Thymus (tissue), 11 donors: ENCODE measurements around the gene MPPED2. TPM values are rescaled to one million over a fixed set of nuclear protein-coding genes. Genes with fewer than 3 reads are reported as not detected.

Source experiments
- DNase-seq, 9 donors: peaks; one replicate each; pipeline ENCODE4 v3.0.0-alpha.2; 2013; ENCODE audit warnings: low spot score in 9 of 9, low read depth in 6 of 9, missing footprints in 1 of 9
- H3K27ac ChIP-seq, 2 donors: one replicate each; pipeline ENCODE4 v1.5.1; 2013; ENCODE audit warnings: control low read depth in 1 of 2, low read depth in 1 of 2, low read length in 1 of 2, mild to moderate bottlenecking in 1 of 2, moderate library complexity in 1 of 2
- H3K27me3 ChIP-seq, 2 donors: one replicate each; pipeline ENCODE4 v1.5.1; 2013; ENCODE audit warnings: low read length in 1 of 2; ENCODE audit not compliant: control insufficient read depth in 2 of 2, insufficient read depth in 1 of 2
- H3K36me3 ChIP-seq, 2 donors: one replicate each; pipeline ENCODE4 v1.5.1; 2013; ENCODE audit warnings: low read length in 1 of 2, mild to moderate bottlenecking in 1 of 2, moderate library complexity in 1 of 2; ENCODE audit not compliant: control insufficient read depth in 2 of 2, insufficient read depth in 2 of 2
- H3K4me1 ChIP-seq, 2 donors: one replicate each; pipeline ENCODE4 v1.5.1; 2013; ENCODE audit warnings: low read length in 2 of 2; ENCODE audit not compliant: control insufficient read depth in 2 of 2, insufficient read depth in 2 of 2
- H3K4me3 ChIP-seq, 2 donors: one replicate each; pipeline ENCODE4 v1.5.1; 2013; ENCODE audit warnings: low read length in 2 of 2, control low read depth in 1 of 2, mild to moderate bottlenecking in 1 of 2
- H3K9me3 ChIP-seq, 2 donors: one replicate each; pipeline ENCODE4 v1.5.1; 2013; ENCODE audit warnings: low read length in 1 of 2, mild to moderate bottlenecking in 1 of 2; ENCODE audit not compliant: control insufficient read depth in 2 of 2, insufficient read depth in 1 of 2
- WGBS: extraction: QIAGEN DNeasy Blood & Tissue Kit; methylation state at CpG from one replicate; pipeline ENCODE4 v1.1.7; 2013; 5-methylcytosine and 5-hydroxymethylcytosine counted together
- polyA plus RNA-seq: library from polyadenylated mRNA; stranded (reverse); fragments of 200-250 nt; gene quantifications from one replicate; pipeline ENCODE4 v1.2.3, GENCODE V29; 2013
- total RNA-seq: library from RNA; stranded (reverse); fragments of 120-200 nt; gene quantifications from one replicate; pipeline ENCODE4 v1.2.4, GENCODE V29; 2013
- donor health status: healthy.

Gene MPPED2
- total and polyA plus RNA-seq, 2 donors: 1.1 to 6.2 TPM

- H3K9me3 ChIP-seq: no peaks in the 10 kb centered on the region
- peak in 4 of 9 donors; percentile 2 to 28 (median 8) for DNase-seq
- no peaks in the 10 kb centered on the region for H3K27me3 ChIP-seq
- WGBS: 88% methylated on average over 8 of the region's 8 CpGs
- no peaks in the 10 kb centered on the region for H3K36me3 ChIP-seq
- H3K4me3 ChIP-seq: no peak overlapping the region
- H3K4me1 ChIP-seq: no peaks in the 10 kb centered on the region
- peak overlapping the region in 1 of 2 donors; percentile 68 for H3K27ac ChIP-seq
These were observed 97.7 kb downstream of the MPPED2 start for GRCh38 chr11:30488304-30488998.

DNA sequence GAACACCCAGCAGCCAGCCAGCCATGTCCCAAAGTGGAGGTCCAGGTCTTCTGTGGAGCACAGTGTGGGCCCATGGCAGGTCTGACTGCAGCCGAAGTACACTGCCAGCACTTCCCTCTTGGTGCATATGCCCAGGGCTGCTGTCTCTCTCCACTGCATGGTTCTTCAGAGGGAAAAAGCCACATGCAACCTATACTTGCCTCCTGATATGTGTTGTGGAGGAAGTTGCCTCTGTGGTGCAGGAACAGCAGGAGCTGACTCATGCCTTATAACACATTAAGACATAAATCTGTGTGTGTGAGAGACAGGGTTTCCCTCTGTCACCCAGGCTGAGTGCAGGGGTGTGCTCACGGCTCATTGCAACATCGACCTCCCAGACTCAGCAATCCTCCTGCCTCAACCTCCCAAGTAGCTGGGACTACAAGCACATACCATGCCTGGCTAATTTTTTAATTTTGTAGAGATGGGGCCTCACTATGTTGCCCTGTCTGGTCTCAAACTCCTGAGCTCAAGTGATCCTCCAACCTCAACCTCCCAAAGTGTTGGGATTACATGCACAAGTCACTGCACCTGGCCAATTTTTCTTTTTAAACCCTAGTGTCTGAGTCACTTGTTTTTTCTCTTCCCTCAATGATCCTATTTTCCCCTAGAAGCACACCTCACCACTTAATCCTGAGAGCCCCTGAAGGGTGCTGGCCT, 98.8 kb downstream of the MPPED2 start:
- no peak for DNase-seq
- no peak overlapping the region for H3K27ac ChIP-seq

DNA sequence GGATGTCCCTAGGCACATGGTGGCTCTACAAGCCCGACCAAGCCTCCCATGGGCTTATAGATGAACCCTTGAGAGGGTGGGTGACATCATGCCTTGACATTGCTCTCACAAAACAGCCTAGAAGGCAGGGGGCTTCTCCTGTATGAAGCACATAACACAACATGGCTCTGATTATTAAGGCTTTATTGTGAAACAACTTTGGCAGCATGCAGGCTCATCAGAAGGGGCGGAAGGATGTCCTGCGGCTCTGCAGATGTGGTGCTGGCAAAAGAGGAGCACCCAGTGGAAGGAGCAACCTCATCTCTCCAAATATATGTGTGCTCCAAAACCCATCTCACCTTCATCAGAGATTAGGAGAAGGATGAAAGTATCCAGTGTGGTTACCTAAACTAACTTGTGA, 100.4 kb downstream of the MPPED2 start:
- Histone ChIP-seq H3K36me3 (no peaks in the 10 kb centered on the region), H3K27me3 (no peaks in the 10 kb centered on the region), H3K4me1 (no peaks in the 10 kb centered on the region), H3K27ac (no peak overlapping the region), H3K9me3 (no peaks in the 10 kb centered on the region), H3K4me3 (no peak overlapping the region)
- no peak for DNase-seq
- 92% methylated on average over 3 of the region's 3 CpGs for WGBS

More for the DNA sequence above, 98.8 kb downstream of the MPPED2 start:
- H3K9me3 ChIP-seq: no peaks in the 10 kb centered on the region
- no peak overlapping the region for H3K4me3 ChIP-seq
- no peaks in the 10 kb centered on the region for H3K4me1 ChIP-seq
- no peaks in the 10 kb centered on the region for H3K27me3 ChIP-seq
- H3K36me3 ChIP-seq: no peaks in the 10 kb centered on the region
- 23% methylated on average over 3 of the region's 3 CpGs for WGBS

DNA sequence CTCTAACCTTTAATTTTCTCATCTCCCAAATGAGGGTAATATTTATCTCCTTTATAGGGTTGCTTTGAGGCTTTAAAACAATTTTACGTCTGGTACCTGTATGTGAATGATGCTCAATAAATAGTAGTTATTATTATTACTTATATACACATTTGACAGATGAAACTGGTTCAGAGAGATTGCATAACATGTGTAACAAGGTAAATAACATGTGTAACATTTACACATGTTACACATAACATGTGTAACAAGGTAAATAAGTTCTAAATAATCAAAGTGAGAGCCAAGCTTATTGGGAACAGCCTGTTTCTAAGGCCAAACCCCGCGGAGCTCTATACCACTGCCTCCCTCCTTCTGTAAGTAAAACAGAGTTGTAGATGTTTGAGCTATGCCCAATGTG, 100.9 kb downstream of the MPPED2 start:
- Histone ChIP-seq H3K4me1 (no peaks in the 10 kb centered on the region), H3K27ac (no peak overlapping the region), H3K27me3 (no peaks in the 10 kb centered on the region), H3K4me3 (no peak overlapping the region), H3K36me3 (no peaks in the 10 kb centered on the region), H3K9me3 (no peaks in the 10 kb centered on the region)
- WGBS: 79% methylated on average over 3 of the region's 3 CpGs
- no peak for DNase-seq

DNA sequence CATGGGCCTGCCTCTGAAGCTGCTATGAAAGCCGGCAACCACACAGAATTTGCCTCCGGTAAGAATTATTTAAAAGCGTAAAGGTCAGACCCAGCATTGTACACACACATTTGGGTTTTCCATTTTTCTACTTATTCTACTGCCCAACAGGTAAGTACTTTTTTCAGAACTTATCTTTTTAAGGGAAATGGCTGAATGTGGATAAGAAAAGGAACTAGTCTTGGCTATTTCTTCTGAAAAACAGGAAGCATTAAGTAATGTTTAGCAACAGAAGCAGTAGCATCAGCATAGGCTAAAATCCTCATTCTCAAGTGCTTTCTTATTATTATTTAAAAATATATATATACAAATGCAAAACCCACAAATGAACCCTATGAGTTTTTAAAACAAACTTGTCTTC, 103.1 kb downstream of the MPPED2 start:
- H3K27ac ChIP-seq: no peak overlapping the region
- WGBS: 22% methylated on average over 3 of the region's 3 CpGs
- no peaks in the 10 kb centered on the region for H3K4me1 ChIP-seq
- no peaks in the 10 kb centered on the region for H3K36me3 ChIP-seq
- H3K4me3 ChIP-seq: no peak overlapping the region
- no peaks in the 10 kb centered on the region for H3K9me3 ChIP-seq
- DNase-seq: no peak
- H3K27me3 ChIP-seq: no peaks in the 10 kb centered on the region

DNA sequence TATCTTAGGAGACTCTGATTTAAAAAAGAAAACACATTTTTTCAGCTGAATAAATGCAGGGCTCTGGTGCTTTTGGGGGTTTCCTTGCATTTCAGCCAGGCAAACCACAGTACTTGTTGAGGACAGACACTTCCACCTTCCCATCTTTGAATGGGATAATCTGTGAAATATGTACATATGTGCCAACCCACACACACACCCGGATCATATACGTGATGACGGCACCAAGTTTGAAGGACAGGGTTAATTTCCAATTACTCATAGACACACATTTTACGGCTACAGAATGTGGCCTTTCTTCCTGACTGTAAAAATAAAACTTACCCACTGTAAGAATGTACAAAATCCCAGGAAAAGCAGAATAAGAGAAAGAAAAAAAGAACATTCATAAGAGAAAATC, 104.4 kb downstream of the MPPED2 start:
- Histone ChIP-seq H3K27me3 (no peaks in the 10 kb centered on the region), H3K4me3 (no peak overlapping the region), H3K4me1 (no peaks in the 10 kb centered on the region), H3K27ac (no peak overlapping the region), H3K36me3 (no peaks in the 10 kb centered on the region), H3K9me3 (no peaks in the 10 kb centered on the region)
- WGBS: 95% methylated on average over 4 of the region's 4 CpGs
- DNase-seq: no peak

DNA sequence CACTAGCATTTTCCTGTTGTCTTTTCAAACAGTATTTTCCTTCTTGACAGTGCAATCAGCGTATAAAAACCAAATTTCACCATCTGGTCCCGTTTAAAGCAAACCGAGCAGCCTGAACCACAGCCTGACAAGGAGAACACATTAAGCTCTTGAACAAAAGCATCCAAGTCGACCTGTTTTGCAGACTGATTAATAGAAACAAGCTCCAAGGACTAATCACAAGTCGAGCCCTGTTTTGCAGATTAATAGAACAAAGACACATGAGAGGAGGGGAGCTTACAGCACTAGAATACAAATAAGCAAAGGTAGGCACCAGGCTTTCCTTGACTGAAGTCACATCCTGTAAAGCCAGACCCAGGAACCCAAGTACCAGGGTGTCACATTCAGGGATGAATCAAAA, 104.8 kb downstream of the MPPED2 start:
- no peaks in the 10 kb centered on the region for H3K4me1 ChIP-seq
- DNase-seq: no peak
- H3K27me3 ChIP-seq: no peaks in the 10 kb centered on the region
- H3K27ac ChIP-seq: no peak overlapping the region
- H3K9me3 ChIP-seq: no peaks in the 10 kb centered on the region
- WGBS: 76% methylated on average over 5 of the region's 5 CpGs
- no peaks in the 10 kb centered on the region for H3K36me3 ChIP-seq
- no peak overlapping the region for H3K4me3 ChIP-seq

- DNase-seq: no peak
- no peak overlapping the region for H3K27ac ChIP-seq
- H3K4me3 ChIP-seq: no peak overlapping the region
- 98% methylated on average over 4 of the region's 4 CpGs for WGBS
- H3K27me3 ChIP-seq: no peaks in the 10 kb centered on the region
- no peaks in the 10 kb centered on the region for H3K9me3 ChIP-seq
- no peaks in the 10 kb centered on the region for H3K4me1 ChIP-seq
- no peaks in the 10 kb centered on the region for H3K36me3 ChIP-seq
These were observed 106.3 kb downstream of the MPPED2 start for GRCh38 chr11:30479899-30480298.

DNA sequence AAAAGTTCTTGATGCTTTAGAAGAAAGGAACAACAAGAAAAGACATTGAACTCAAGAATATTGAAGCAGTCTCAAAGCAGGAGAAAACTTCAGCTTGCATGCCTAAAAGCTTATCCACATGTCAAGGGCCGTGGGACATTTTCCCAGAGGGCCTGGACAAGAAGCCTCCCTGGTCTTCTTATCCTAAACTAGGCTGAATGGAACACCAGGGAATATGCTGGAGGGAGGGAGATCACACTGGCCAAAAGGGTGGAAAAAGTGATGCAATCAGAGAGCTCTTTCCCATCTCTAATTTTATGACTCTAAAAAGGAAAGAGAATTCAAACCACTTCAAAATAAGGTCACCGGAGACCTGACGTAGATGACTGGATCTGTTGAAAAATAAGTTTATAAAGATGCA, 107.2 kb downstream of the MPPED2 start:
- Histone ChIP-seq H3K9me3 (no peaks in the 10 kb centered on the region), H3K4me1 (no peaks in the 10 kb centered on the region), H3K36me3 (no peaks in the 10 kb centered on the region), H3K27me3 (no peaks in the 10 kb centered on the region), H3K27ac (no peak overlapping the region), H3K4me3 (no peak overlapping the region)
- WGBS: 90% methylated on average over 3 of the region's 3 CpGs
- DNase-seq: no peak
